ENCODE measurements around the gene MITF.

Gene MITF

GRCh38 chr3:69842351-69842750 lies 103.1 kb downstream of the MITF start:
- DNase-seq: no peak

- DNase-seq: no peak
Observed at GRCh38 chr3:69842789-69843188, 103.5 kb downstream of the MITF start.

- no peak for DNase-seq
Observed at GRCh38 chr3:69844706-69845105, 105.4 kb downstream of the MITF start.

- DNase-seq: no peak
Observed at GRCh38 chr3:69847303-69847702, 108.0 kb downstream of the MITF start.

- DNase-seq: no peak
Observed at GRCh38 chr3:69848113-69848512, 108.8 kb downstream of the MITF start.

- no peak for DNase-seq
Observed at GRCh38 chr3:69850849-69851248, 111.6 kb downstream of the MITF start.

- DNase-seq: no peak
Observed at GRCh38 chr3:69853027-69853426, 113.8 kb downstream of the MITF start.

GRCh38 chr3:69855436-69856162 lies 116.3 kb downstream of the MITF start:
- DNase-seq: no peak

- DNase-seq: no peak
Observed at GRCh38 chr3:69856965-69857705, 117.9 kb downstream of the MITF start.

GRCh38 chr3:69861556-69861955 lies 122.3 kb downstream of the MITF start:
- DNase-seq: no peak

GRCh38 chr3:69864141-69864540 lies 124.9 kb downstream of the MITF start:
- DNase-seq: no peak

GRCh38 chr3:69864766-69865165 lies 125.5 kb downstream of the MITF start:
- no peak for DNase-seq

GRCh38 chr3:69865925-69866679 lies 126.8 kb downstream of the MITF start:
- DNase-seq: no peak

GRCh38 chr3:69866988-69867720 lies 127.9 kb downstream of the MITF start:
- no peak for DNase-seq

GRCh38 chr3:69867941-69868505 lies 128.8 kb downstream of the MITF start:
- no peak for DNase-seq

- no peak for DNase-seq
Observed at GRCh38 chr3:69868841-69869420, 129.7 kb downstream of the MITF start.

- no peak for DNase-seq
Observed at GRCh38 chr3:69869643-69870042, 130.4 kb downstream of the MITF start.

- no peak for DNase-seq
Observed at GRCh38 chr3:69871251-69871650, 132.0 kb downstream of the MITF start.

GRCh38 chr3:69871868-69872267 lies 132.6 kb downstream of the MITF start:
- no peak for DNase-seq

- no peak for DNase-seq
Observed at GRCh38 chr3:69872783-69873378, 133.6 kb downstream of the MITF start.

GRCh38 chr3:69876073-69876472 lies 136.8 kb downstream of the MITF start:
- no peak for DNase-seq

- no peak for DNase-seq
Observed at GRCh38 chr3:69878254-69878653, 139.0 kb downstream of the MITF start.
